ENCODE results near the gene RBBP5.

DNA sequence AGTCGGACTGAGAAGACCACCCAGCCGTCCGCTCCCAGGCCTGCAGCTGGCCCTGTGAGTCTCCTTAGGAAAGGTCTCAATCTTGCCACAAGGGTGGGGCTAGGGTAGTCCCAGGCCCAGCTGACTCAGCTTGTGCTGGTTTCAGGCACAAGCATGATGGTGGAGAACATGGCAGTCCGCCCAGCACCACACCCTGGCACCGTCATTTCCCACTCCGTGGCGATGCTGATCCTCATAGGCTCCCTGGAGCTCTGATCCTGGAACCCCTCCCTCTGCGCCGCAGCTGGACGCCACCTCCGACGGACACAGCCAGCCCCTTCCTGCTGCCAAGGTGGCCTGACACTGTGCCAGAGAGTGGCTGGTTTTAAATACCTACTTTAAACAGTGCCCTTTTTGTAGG lies 48.3 kb downstream of the RBBP5 start:
- no peak for TF ChIP-seq POLR2A (IDR thresholded peaks at IDR 0.05)
- TF ChIP-seq, protein P1, sequence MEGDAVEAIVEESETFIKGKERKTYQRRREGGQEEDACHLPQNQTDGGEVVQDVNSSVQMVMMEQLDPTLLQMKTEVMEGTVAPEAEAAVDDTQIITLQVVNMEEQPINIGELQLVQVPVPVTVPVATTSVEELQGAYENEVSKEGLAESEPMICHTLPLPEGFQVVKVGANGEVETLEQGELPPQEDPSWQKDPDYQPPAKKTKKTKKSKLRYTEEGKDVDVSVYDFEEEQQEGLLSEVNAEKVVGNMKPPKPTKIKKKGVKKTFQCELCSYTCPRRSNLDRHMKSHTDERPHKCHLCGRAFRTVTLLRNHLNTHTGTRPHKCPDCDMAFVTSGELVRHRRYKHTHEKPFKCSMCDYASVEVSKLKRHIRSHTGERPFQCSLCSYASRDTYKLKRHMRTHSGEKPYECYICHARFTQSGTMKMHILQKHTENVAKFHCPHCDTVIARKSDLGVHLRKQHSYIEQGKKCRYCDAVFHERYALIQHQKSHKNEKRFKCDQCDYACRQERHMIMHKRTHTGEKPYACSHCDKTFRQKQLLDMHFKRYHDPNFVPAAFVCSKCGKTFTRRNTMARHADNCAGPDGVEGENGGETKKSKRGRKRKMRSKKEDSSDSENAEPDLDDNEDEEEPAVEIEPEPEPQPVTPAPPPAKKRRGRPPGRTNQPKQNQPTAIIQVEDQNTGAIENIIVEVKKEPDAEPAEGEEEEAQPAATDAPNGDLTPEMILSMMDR (IDR thresholded peaks at IDR 0.05) = no peak
